Limb (tissue), 2 donors: ENCODE measurements around the gene TREX2.

Source experiments
- DNase-seq, 2 donors: peaks; one replicate each; pipeline ENCODE4 v3.0.0-alpha.2; 2016; ENCODE audit errors: extremely low spot score in 2 of 2

Gene TREX2

GRCh38 chrX:153456161-153456560 is 10.3 kb upstream of the TREX2 start:
- no peak for DNase-seq

- DNase-seq: no peak
Measured at GRCh38 chrX:153455571-153455970, 9.7 kb upstream of the TREX2 start.

DNA sequence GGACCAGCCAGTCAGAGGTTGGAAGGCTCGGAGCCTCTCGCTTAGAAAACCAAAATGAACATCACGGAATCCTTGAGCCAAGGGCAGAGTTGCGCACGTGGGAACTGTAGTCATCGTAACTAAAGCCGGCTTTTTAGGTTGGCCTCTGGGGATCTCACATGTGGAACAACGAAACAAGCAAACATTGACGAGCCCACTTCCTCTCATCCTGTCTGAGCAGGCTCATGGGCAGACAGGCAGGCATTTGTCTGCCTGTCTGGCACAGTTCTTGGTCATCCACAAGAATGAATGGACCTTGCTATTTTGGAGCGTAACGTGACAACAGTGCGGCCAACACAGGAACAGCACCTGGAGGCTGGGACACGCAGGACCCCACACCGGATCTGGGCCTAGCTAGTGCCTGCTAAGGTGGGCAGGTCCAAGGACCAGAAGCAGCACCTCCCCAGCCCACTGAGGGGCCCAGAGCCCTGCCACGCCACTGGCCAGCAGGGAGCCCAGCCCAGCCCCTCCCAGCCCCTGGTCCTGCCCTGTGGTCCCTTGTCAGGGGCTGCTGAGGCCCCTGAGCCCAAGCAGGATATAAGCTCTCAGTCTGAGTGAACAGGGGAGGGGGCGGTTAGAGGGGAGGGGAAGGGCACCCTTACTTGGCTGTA is 9.2 kb upstream of the TREX2 start:
- no peak for DNase-seq

DNA sequence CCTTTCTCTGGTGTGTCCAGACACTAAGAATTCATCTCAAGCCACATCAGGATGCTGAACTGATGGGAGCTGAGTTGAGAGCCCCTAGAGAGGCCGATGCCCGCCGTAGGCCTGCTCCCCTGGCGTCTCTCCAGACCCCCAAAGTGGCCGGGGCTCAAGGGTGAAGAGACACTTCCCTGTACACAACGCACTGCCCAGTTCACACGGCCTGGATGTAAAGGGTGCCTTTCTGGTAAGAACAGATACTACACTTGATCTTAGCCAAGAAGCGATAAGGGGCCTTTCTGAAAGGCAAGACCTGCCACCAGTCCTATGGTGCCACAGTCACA is 5.1 kb upstream of the TREX2 start:
- no peak for DNase-seq

DNA sequence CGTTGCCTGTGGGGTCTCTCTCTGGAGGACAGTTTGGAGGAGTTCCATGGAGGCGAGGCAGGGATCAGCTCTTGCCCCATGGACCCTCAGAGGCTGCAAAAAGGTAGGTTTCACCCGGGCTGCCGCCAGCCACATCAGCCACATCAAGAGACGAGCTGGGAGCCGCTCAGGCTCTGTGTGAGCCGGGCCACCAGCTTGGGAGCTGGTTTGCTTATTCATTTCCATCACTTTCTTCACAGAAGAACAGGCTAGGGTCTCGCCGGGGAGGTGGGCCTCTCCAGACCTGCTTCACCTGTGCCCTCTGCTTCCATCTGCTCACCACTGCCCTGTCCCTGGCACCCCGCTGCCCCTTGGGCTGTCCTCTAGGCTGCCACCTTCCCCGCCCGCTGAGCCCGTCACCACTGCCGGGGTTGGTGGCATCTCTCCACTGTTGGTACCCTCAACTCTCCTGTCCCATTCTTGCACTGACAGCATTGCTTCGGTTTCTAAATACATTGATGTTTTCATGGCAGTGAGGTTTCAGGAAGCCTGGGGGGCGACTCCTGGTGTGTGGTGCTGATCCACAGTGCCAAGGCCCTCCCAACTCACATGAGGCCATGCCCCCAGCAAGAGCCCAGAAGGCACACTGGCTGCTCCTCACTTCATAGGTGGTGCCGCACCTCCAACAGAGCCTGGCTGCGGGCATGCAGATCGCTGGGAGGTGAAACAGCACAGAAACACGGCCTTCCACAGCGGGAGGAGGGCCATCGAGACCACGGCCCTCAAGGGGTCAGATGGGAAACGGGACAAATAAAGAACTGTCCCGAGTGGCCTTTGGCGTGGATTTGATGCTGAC is 4.5 kb upstream of the TREX2 start:
- no peak for DNase-seq

DNA sequence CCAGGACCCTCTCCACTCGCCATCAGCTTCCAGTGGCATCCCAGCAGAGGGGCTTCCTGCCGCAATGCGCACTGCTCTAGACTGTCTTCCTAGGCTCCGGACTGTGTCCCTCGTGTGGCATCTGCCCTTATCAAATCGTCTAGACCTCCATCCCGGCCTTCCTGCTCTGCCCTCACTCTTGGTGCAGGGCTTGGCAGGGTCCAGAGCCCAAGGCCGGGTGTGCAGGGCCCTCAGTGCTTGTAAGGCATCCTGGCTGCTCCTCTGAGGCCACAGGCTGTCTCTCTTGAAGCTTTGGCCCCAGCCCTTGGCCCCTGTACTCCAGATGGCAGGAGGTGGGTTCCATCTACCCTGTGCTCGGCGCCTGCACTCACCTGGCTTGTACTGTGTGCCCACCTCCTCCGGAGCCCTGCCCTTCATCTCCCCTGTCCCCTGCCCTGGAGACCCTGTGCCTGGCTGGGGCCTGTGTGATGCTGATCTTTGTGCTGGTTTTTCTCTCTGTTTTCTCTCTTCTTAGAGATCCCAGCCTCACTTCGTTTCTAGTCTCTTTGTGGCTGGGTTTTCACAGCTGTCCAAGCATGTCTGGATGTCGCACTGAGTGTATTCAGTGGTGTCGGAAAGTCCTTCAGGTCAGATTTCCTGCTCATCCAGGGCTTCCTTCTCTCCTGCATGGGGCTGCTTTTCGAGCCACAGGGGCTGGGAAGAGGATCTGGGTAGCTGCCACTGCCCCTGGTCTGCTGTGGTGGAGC is 3.7 kb upstream of the TREX2 start:
- DNase-seq: no peak

GRCh38 chrX:153448556-153449367 is 2.9 kb upstream of the TREX2 start:
- DNase-seq: no peak

- no peak for DNase-seq
Measured at GRCh38 chrX:153447581-153447960, 1.7 kb upstream of the TREX2 start.

DNA sequence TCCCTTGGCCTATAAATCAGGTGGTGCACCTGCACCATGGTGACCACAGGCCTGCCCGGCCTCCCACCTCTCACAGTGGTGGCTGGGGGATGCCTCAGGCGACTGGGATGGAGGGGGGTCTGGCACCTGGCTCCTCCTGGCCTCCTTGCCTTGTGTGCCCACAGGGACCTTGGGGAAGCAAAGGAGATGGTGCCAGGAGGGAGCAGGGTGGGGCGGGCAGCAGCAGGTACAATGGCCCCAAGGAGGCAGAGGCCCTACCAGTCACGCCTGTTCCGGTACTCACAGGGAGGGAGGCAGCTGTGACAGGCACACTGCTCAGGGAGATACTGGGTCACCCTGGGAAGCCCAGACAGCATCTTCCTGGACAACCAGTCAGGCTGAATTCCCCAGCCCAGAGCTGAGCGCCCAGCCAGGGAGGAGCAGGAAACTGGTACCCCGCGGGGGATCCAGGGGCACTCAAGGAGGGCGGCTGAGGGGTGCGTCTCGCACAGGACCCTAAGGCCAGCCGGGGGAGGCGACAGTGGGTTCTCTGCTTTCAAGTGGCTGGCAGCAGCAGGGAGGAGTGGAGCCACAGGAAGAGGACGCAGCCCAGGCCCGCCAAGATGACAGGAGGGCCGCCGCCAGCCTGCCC is 1.2 kb upstream of the TREX2 start:
- DNase-seq: no peak

- no peak for DNase-seq
Measured at GRCh38 chrX:153446636-153446936, 730 bp upstream of the TREX2 start.

DNA sequence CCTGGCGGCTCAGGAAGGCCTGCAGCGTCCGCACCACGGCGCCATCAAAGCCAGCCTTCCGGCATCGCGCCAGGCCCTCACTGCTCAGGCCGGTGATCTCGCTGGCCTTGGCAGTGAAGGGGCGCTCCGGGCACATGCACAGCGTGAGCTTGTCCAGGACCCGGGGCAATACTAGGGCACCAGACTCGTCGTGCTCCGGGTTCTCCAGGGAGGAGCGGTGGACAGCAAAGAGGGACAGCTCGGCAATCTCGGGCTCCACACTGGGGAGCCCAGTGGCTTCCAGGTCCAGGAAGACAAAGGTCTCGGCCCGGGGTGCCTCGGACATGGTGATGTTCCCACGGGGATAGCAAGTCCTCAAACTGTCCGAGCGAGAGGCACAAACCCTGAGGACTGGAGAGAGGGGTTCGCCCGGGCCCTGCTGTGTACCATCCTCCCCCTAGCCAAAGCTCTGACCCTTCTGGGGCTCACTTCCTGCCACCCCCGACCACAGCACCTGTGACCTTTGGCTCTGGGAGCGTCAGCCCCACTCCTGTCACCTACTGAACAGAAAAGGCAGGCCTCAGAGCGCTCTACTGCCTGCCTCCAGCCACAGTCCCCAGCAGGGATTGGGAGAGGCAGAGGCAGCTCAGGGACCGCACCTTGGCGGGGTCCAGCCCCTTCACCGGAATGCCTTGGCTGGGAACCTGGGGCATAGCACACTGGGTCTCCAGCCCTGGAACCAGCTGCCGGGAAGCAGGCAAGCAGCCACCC is 575 bp downstream of the TREX2 start:
- DNase-seq: no peak

DNA sequence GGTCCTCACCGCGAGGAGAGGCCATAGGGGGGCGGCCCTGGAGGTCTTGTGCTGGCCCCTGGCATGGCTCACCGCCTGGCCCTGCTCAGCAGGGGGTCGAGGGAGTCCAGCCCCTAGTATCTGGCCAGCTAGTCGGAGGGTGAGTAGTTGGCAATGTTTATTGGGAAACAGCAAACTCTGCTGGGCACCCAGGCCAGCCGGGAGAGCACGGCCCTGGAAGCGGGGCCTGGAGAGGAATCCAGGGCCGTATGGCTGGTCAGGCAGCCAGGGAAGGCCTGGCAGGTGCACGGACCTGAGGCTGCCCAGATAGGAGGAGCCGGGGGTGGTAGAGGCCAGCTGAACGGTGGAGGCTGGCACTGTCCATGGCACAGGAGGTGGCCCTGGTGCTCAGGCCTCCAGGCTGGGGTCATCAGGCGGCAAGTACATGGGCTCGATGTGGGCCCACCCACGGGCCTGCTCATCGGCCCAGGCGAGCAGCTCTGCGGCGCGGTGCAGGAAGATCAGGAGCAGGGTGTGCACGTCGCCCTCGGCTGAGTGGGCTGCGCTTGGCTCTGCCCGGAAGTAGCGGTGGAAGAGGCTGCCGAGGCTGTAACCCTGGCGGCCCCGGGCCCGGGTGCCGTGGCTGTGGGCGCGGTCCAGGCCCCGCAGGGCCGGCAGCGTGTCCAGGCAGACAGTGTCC is 1.4 kb downstream of the TREX2 start:
- DNase-seq: no peak

GRCh38 chrX:153443476-153444332 is 2.2 kb downstream of the TREX2 start:
- no peak for DNase-seq

DNA sequence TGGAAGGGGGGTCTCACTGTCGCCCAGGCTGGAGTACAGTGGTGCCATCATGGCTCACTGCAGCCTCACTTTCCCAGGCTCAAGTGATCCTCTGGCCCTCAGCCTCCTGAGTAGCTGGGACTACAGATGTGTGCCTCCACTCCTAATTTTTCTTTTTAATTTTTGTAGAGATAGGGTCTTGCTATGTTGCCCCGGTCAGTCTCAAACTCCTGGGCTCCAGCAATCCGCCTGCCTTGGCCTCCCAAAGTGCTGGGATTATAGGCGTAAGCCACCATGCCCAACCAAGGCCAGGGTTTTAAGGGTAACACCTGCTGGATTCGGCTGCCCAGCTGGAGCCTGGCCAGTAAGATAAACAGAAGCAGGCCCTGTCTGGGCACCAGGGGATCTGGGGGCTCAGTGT is 3.4 kb downstream of the TREX2 start:
- DNase-seq: no peak

DNA sequence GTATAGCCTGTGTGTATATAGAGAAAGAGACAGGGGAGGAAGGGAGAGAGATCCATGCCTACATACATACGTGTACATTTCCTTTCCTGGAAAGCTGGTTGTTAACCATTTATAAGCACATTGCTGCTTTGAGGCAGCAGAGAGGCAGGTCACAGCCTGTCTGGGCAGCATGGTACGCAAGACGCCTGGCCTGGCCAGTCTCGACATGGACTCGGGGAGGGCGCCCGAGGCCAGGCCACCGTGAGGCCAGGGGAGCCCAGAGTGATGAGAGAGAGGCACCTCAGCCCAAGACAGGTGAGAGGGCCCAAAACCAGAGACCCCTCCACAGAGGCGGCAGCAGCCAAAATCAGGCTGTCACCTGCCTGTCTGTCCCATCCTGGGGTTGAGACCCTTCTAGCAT is 3.9 kb downstream of the TREX2 start:
- no peak for DNase-seq

- no peak for DNase-seq
Measured at GRCh38 chrX:153441296-153441695, 4.6 kb downstream of the TREX2 start.

- DNase-seq: no peak
Measured at GRCh38 chrX:153440556-153441135, 5.2 kb downstream of the TREX2 start.

GRCh38 chrX:153439977-153440376 is 5.9 kb downstream of the TREX2 start:
- no peak for DNase-seq

DNA sequence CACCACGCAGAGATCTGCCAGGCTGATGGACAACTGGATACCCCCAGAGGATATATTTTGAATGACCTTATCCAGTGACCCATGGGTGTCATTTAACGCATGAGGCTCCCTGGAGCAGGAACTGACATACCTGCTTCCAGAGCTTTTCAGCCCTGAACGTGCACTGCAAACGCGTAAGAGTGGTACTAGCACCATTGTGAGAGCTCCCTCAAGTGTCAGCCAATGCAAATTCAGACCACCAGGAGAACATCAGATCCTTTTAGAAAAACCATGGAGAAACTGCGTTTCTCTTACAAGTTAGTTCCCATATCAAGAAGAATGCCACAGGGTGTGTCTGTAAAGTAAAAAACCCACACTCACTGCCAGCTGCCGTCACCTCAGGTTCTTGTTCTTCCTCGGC is 7.3 kb downstream of the TREX2 start:
- DNase-seq: no peak
